HepG2 (cell line): ENCODE results near the gene NISCH. TPM values are rescaled to one million over a fixed set of nuclear protein-coding genes. Genes with fewer than 3 reads are reported as not detected.

Experiments
- CCAR2 ChIP-seq: fragments of 200-400 bp; formaldehyde crosslinking; optimal IDR thresholded peaks from 2 replicates; pipeline ENCODE3; 2018; ENCODE audit warnings: low read depth, mild to moderate bottlenecking, low read length, moderate library complexity
- ISL2 ChIP-seq: sonication (generic); formaldehyde crosslinking; IDR thresholded peaks from 2 replicates; pipeline ENCODE4 v1.5.0; 2020; ENCODE audit warnings: missing genetic modification reagents
- KIAA2018 ChIP-seq: sonication (generic); formaldehyde crosslinking; IDR thresholded peaks from 2 replicates; pipeline ENCODE4 v1.5.0; 2020; ENCODE audit warnings: mild to moderate bottlenecking, missing genetic modification reagents, borderline replicate concordance
- KLF9 ChIP-seq: IDR thresholded peaks from 2 replicates; pipeline ENCODE4 v1.6.1; 2016; ENCODE audit warnings: low read depth
- MED1 ChIP-seq: sonication (generic); formaldehyde crosslinking; IDR thresholded peaks from 2 replicates; pipeline ENCODE4 v1.4.0; 2020; ENCODE audit warnings: missing genetic modification reagents
- NFE2L1 ChIP-seq: sonication (generic); formaldehyde crosslinking; IDR thresholded peaks from 2 replicates; pipeline ENCODE4 v1.4.0; 2020; ENCODE audit warnings: missing genetic modification reagents, mild to moderate bottlenecking, borderline replicate concordance
- NFE2L2 ChIP-seq: fragments of 150-350 bp; IDR thresholded peaks from 2 replicates; pipeline ENCODE4 v1.6.1; 2014; ENCODE audit warnings: low read length
- POLR2G ChIP-seq: fragments of 200-400 bp; formaldehyde crosslinking; IDR thresholded peaks from 2 replicates; pipeline ENCODE4 v1.6.1; 2018; ENCODE audit warnings: mild to moderate bottlenecking, low read depth, low read length, moderate library complexity
- RXRA ChIP-seq: sonication (generic); formaldehyde crosslinking; IDR thresholded peaks from 2 replicates; pipeline ENCODE4 v1.5.1; 2020; ENCODE audit warnings: missing genetic modification reagents
- SNAI1 ChIP-seq: sonication (generic); formaldehyde crosslinking; IDR thresholded peaks from 2 replicates; pipeline ENCODE4 v1.5.0; 2020; ENCODE audit warnings: mild to moderate bottlenecking, missing genetic modification reagents, borderline replicate concordance
- TFAP4 ChIP-seq: sonication (generic); IDR thresholded peaks from 2 replicates; pipeline ENCODE4 v1.6.1; 2016; ENCODE audit warnings: low read depth, borderline replicate concordance
- UBTF ChIP-seq: sonication (generic); formaldehyde crosslinking; IDR thresholded peaks from 2 replicates; pipeline ENCODE4 v1.4.0; 2020; ENCODE audit warnings: mild to moderate bottlenecking, missing genetic modification reagents
- ZFP91 ChIP-seq: sonication (generic); formaldehyde crosslinking; IDR thresholded peaks from 2 replicates; pipeline ENCODE4 v1.9.0; 2022; ENCODE audit warnings: missing genetic modification reagents, mild to moderate bottlenecking, borderline replicate concordance
- ZNF230 ChIP-seq: sonication (generic); formaldehyde crosslinking; IDR thresholded peaks from 2 replicates; pipeline ENCODE4 v1.4.0; 2020; ENCODE audit warnings: mild to moderate bottlenecking, missing genetic modification reagents
- ZNF546 ChIP-seq: sonication (generic); formaldehyde crosslinking; conservative IDR thresholded peaks from 2 replicates; pipeline ENCODE4 v1.8.1; 2023; ENCODE audit warnings: mild to moderate bottlenecking, missing genetic modification reagents
- ZNF878 ChIP-seq: sonication (generic); formaldehyde crosslinking; IDR thresholded peaks from 2 replicates; pipeline ENCODE4 v1.8.1; 2023; ENCODE audit warnings: mild to moderate bottlenecking, missing genetic modification reagents, moderate library complexity
- polyA plus RNA-seq, 8 experiments: library from polyadenylated mRNA; depleted of rRNA in 3 of 8; stranded (reverse) in 7 of 8; unstranded in 1 of 8; fragments of >200 nt; fragmentation: Illumina TruSeq in 4 of 8; extraction: Trizol in 4 of 8; gene quantifications; 2 replicates each; pipeline versions ENCODE4 v1.2.1 to v1.2.3, GENCODE V29; 2011 to 2016; ENCODE audit warnings: low read depth in 4 of 8, missing spikeins in 1 of 8, mixed read lengths in 1 of 8; ENCODE audit not compliant: insufficient read depth in 1 of 8
- total RNA-seq, 5 experiments: library from RNA; depleted of rRNA; stranded (reverse); fragments of >200 nt; fragmentation: Illumina TruSeq; extraction: Trizol; gene quantifications; 2 replicates each; pipeline ENCODE4 v1.2.3, GENCODE V29; 2016; ENCODE audit warnings: low read depth in 1 of 5

Gene NISCH
- total and polyA plus RNA-seq, 2 of the 13 experiments (the other 11 are each of a cell fraction or from before 2014, with no cell fraction given), result 27.0 to 47.6 TPM

- TF ChIP-seq NFE2L1 (no peak), ZNF878 (no peak), CCAR2 (no peak), SNAI1 (CRISPR knock-in tag) (no peak), NFE2L2 (no peak), RXRA (CRISPR knock-in tag) (no peak), POLR2G (no peak), ISL2 (CRISPR knock-in tag) (no peak), TFAP4 (peak; percentile 27; the same call in 1 of the 2 replicates), UBTF (CRISPR knock-in tag) (peak; percentile 39), ZNF546 (CRISPR knock-in tag) (no peak), KIAA2018 (no peak), ZNF230 (CRISPR knock-in tag) (no peak), KLF9 (CRISPR knock-in tag) (no peak), ZFP91 (CRISPR knock-in tag) (peak; percentile 62; the same call in 1 of the 2 replicates), MED1 (CRISPR knock-in tag) (0 out of 2 replicates have a peak, but pooled peaks have one; percentile 17)
Measured at GRCh38 chr3:52495777-52496602, 40.6 kb downstream of the NISCH start (continued).
